SU-DHL-6 (cell line): ENCODE results near the gene NMT1.

Experiments
- H2AFZ ChIP-seq: fragments of 200-600 bp; sonication (generic); 2 replicates; pipeline ENCODE4 v1.6.1; 2014; ENCODE audit warnings: low read depth, mild to moderate bottlenecking, moderate library complexity, mixed read lengths, antibody characterized with exemption, low read length; ENCODE audit not compliant: severe bottlenecking
- H3F3A ChIP-seq: fragments of 200-600 bp; shearing (Covaris generic); 2 replicates; pipeline ENCODE4 v1.6.0; 2016; ENCODE audit warnings: antibody characterized with exemption, mild to moderate bottlenecking; ENCODE audit not compliant: insufficient read depth
- H3K27ac ChIP-seq: fragments of 200-600 bp; sonication (generic); 2 replicates; pipeline ENCODE4 v1.5.1; 2016; ENCODE audit warnings: low read depth, mild to moderate bottlenecking, low read length, moderate library complexity, mixed read lengths
- H3K27me3 ChIP-seq: fragments of 200-600 bp; sonication (generic), shearing (Covaris generic); 2 replicates; pipeline ENCODE4 v1.6.0; 2014; ENCODE audit warnings: mild to moderate bottlenecking, low read length
- H3K36me3 ChIP-seq: fragments of 200-600 bp; sonication (generic); 2 replicates; pipeline ENCODE4 v1.6.1; 2014; ENCODE audit warnings: mild to moderate bottlenecking, low read length, mixed read lengths
- H3K4me2 ChIP-seq: fragments of 300-600, 200-600 bp; shearing (Covaris generic), sonication (generic); 2 replicates; pipeline ENCODE4 v1.6.0; 2014; ENCODE audit warnings: low read length, low read depth, mild to moderate bottlenecking; ENCODE audit not compliant: poor library complexity, severe bottlenecking
- H3K4me3 ChIP-seq: fragments of 200-600 bp; sonication (generic); 2 replicates; pipeline ENCODE4 v1.5.1; 2014; ENCODE audit warnings: antibody characterized with exemption, low read length, mild to moderate bottlenecking, mixed read lengths; ENCODE audit not compliant: insufficient read depth, poor library complexity, severe bottlenecking
- H3K79me2 ChIP-seq: fragments of 200-600 bp; sonication (generic); 2 replicates; pipeline ENCODE4 v1.6.1; 2014; ENCODE audit warnings: mild to moderate bottlenecking, low read length, moderate library complexity; ENCODE audit not compliant: insufficient read depth
- H3K9ac ChIP-seq: fragments of 200-600 bp; sonication (generic); 2 replicates; pipeline ENCODE4 v1.7.0; 2014; ENCODE audit warnings: mild to moderate bottlenecking, low read length
- H3K9me2 ChIP-seq: fragments of 200-600 bp; sonication (generic); replicated peaks from 2 replicates; pipeline ENCODE4 v1.6.1; 2014; ENCODE audit warnings: low read length; ENCODE audit not compliant: insufficient read depth
- H3K9me3 ChIP-seq: fragments of 200-600 bp; sonication (generic); 2 replicates; pipeline ENCODE4 v1.6.1; 2014; ENCODE audit warnings: low read length, mixed read lengths; ENCODE audit not compliant: insufficient read depth
- H4K20me1 ChIP-seq: fragments of 200-600 bp; sonication (generic); 2 replicates; pipeline ENCODE4 v1.6.1; 2014; ENCODE audit warnings: low read depth, mild to moderate bottlenecking, antibody characterized with exemption, low read length, moderate library complexity, mixed read lengths
- CTCF ChIP-seq: fragments of 200-600 bp; sonication (generic); IDR thresholded peaks from one replicate; pipeline ENCODE4 v1.5.1; 2017; ENCODE audit warnings: antibody characterized with exemption, mild to moderate bottlenecking, low read length, moderate library complexity; ENCODE audit not compliant: insufficient read depth, poor library complexity, severe bottlenecking
- EZH2phosphoT487 ChIP-seq: fragments of 200-600 bp; sonication (generic), shearing (Covaris generic); conservative IDR thresholded peaks from 2 replicates; pipeline ENCODE4 v1.6.1; 2018; ENCODE audit warnings: mild to moderate bottlenecking, antibody characterized with exemption, low read length, moderate library complexity, mixed read lengths

The NMT1 gene

GRCh38 chr17:45139533-45139920 lies 78.4 kb downstream of the NMT1 start:
- H3K9me3 ChIP-seq = no peaks in the 10 kb centered on the region
- H3K4me2 ChIP-seq = no peak overlapping the region
- TF ChIP-seq CTCF (no peak), EZH2phosphoT487 (no peak)
- no peaks in the 10 kb centered on the region for H3K79me2 ChIP-seq
- no peak overlapping the region for H3K9ac ChIP-seq
- no peaks in the 10 kb centered on the region for H3K36me3 ChIP-seq
- H3F3A ChIP-seq = no peaks in the 10 kb centered on the region
- no peaks in the 10 kb centered on the region for H3K9me2 ChIP-seq
- no peak overlapping the region for H2AFZ ChIP-seq
- H3K27me3 ChIP-seq = no peaks in the 10 kb centered on the region
- no peaks in the 10 kb centered on the region for H4K20me1 ChIP-seq
- no peak overlapping the region for H3K27ac ChIP-seq
- H3K4me3 ChIP-seq = no peak overlapping the region

GRCh38 chr17:45143094-45143670 lies 82.1 kb downstream of the NMT1 start:
- no peaks in the 10 kb centered on the region for H3K79me2 ChIP-seq
- no peaks in the 10 kb centered on the region for H4K20me1 ChIP-seq
- no peaks in the 10 kb centered on the region for H3K27me3 ChIP-seq
- no peak overlapping the region for H3K9ac ChIP-seq
- peaks cover 2% of the 10 kb centered on the region; the same call in 1 of the 2 replicates for H3F3A ChIP-seq
- no peak overlapping the region for H2AFZ ChIP-seq
- TF ChIP-seq EZH2phosphoT487 (no peak), CTCF (no peak)
- no peak overlapping the region for H3K4me2 ChIP-seq
- H3K9me2 ChIP-seq = no peaks in the 10 kb centered on the region
- no peak overlapping the region for H3K4me3 ChIP-seq
- no peaks in the 10 kb centered on the region for H3K9me3 ChIP-seq
- H3K36me3 ChIP-seq = no peaks in the 10 kb centered on the region
- H3K27ac ChIP-seq = no peak overlapping the region

- H3K9me2 ChIP-seq = no peaks in the 10 kb centered on the region
- H3K36me3 ChIP-seq = no peaks in the 10 kb centered on the region
- TF ChIP-seq CTCF (no peak), EZH2phosphoT487 (no peak)
- no peaks in the 10 kb centered on the region for H4K20me1 ChIP-seq
- no peak overlapping the region for H2AFZ ChIP-seq
- peaks cover 2% of the 10 kb centered on the region; the same call in 1 of the 2 replicates for H3F3A ChIP-seq
- no peaks in the 10 kb centered on the region for H3K79me2 ChIP-seq
- no peaks in the 10 kb centered on the region for H3K27me3 ChIP-seq
- no peak overlapping the region for H3K4me3 ChIP-seq
- no peak overlapping the region for H3K27ac ChIP-seq
- H3K9ac ChIP-seq = no peak overlapping the region
- no peak overlapping the region for H3K4me2 ChIP-seq
- no peaks in the 10 kb centered on the region for H3K9me3 ChIP-seq
Measured at GRCh38 chr17:45143767-45144198, 82.7 kb downstream of the NMT1 start.
